ENCODE measurements around the gene SLC13A5. TPM values are rescaled to one million over a fixed set of nuclear protein-coding genes. Genes with fewer than 3 reads are reported as not detected.

SLC13A5 gene
- total RNA-seq, 4 donors from 2014 or later, result not detected

DNA sequence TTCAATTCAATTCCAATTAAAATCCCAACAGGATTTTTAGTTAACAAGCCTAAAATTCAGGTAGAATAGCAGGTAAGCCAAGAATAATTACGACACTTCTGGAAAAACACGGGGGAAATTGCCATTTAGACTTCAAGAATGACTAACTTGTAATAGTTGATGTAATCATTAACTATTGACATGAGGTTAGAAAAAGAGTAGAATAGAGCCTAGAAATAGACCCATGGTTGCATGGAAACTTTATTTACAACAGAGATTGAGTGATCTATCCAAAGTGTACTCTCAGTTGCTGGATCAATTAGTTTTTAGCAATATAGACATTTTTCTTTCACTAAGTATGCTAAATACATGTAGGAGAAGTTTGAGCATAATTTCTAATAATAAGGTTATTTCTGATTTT, 3.6 kb upstream of the SLC13A5 start:
- TF ChIP-seq, protein P1, sequence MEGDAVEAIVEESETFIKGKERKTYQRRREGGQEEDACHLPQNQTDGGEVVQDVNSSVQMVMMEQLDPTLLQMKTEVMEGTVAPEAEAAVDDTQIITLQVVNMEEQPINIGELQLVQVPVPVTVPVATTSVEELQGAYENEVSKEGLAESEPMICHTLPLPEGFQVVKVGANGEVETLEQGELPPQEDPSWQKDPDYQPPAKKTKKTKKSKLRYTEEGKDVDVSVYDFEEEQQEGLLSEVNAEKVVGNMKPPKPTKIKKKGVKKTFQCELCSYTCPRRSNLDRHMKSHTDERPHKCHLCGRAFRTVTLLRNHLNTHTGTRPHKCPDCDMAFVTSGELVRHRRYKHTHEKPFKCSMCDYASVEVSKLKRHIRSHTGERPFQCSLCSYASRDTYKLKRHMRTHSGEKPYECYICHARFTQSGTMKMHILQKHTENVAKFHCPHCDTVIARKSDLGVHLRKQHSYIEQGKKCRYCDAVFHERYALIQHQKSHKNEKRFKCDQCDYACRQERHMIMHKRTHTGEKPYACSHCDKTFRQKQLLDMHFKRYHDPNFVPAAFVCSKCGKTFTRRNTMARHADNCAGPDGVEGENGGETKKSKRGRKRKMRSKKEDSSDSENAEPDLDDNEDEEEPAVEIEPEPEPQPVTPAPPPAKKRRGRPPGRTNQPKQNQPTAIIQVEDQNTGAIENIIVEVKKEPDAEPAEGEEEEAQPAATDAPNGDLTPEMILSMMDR (IDR thresholded peaks at IDR 0.05; ENCODE audit: low read depth), result no peak

DNA sequence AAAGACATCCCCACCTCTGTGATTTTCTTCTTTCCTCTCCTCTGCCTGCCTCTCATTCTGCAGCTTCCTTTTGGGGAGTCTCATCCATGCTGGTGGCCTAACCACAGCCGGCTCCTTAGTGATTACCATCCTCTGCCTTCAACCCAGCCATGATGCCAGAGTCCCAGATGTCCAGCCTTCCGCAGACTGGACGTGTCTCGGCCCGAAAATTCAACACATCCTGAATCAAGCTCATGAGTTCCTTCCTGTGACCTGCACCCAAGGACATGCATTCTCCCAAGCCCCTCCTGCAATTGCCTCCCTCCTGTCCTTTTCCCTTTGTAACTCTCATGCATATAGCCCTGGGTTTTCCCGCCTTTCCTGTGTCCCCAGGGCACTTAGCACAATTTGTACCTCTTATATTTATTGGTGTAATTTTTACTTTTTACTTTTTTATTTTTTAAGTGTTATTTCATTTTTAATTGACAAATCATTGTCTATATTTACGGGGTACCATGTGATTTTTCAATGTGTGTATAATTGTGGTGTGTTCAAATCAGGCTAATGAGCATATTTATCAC, 1.2 kb upstream of the SLC13A5 start:
- TF ChIP-seq, protein P1 (IDR thresholded peaks at IDR 0.05; ENCODE audit: low read depth), result no peak

- TF ChIP-seq, protein P1 (IDR thresholded peaks at IDR 0.05; ENCODE audit: low read depth), result no peak
Measured at GRCh38 chr17:6713918-6714271, 726 bp upstream of the SLC13A5 start.

GRCh38 chr17:6712854-6713129, 377 bp downstream of the SLC13A5 start:
- TF ChIP-seq, protein P1 (IDR thresholded peaks at IDR 0.05; ENCODE audit: low read depth), result no peak

- TF ChIP-seq, protein P1 (IDR thresholded peaks at IDR 0.05; ENCODE audit: low read depth), result no peak
Measured at GRCh38 chr17:6712058-6712853, 913 bp downstream of the SLC13A5 start.

DNA sequence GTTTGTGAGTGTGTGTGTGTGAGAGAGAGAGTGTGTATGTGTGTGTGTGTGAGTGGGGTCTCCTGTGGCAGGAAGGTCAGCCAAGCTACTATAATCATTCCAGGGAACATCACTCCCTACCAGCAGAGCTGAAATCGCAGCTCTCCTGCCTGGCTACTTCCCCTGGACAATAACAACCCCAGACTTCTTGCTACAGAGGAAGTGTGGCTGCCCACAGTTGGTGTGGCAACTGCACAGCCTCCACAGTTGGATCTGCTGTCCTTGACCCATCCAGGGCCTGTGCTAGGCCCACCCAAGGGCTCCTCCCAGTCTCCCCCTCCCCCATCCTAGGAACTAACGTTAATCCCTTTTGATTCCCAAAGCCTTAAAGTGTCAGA, 1.5 kb downstream of the SLC13A5 start:
- TF ChIP-seq, protein P1 (IDR thresholded peaks at IDR 0.05; ENCODE audit: low read depth), result no peak

DNA sequence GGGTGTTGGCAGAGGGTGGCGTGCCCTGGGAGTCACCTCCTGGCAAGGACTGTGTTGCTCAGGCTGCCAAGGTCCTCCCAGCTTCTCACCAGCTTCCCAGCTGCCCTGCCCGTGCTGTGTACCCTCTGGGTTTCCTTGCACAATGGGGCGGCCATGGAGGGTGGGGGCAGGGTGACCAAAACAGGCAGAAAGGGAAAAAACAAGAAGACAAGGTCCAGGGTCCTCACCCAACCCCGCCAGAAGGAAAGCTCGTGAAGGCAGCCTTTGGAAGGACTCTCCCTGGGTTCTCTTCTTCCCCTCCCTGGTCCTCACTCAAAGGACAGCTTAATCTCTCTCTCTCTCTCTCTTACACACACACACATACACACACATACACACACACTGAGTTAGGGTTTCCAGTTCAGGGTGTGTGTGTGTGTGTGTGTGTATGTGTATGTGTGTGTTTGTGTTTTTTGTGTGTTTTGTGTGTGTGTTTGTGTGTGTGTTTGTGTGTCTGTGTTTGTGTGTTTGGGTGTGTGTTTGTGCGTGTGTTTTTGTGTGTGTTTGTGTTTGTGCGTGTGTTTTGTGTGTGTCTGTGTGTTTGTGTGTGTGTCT, 2.0 kb downstream of the SLC13A5 start:
- TF ChIP-seq, protein P1 (IDR thresholded peaks at IDR 0.05; ENCODE audit: low read depth), result no peak
